C4-2B (cell line): ENCODE results near the gene PARD3B.

ENCODE experiments used
- H3K27ac ChIP-seq: fragments of 450-650 bp; 2 replicates; pipeline ENCODE4 v1.5.1; 2017
- CTCF ChIP-seq: fragments of 450-650 bp; conservative IDR thresholded peaks from 2 replicates; pipeline ENCODE4 v1.5.1; 2017; ENCODE audit warnings: mild to moderate bottlenecking
- ZFX ChIP-seq: fragments of 450-650 bp; IDR thresholded peaks from 2 replicates; pipeline ENCODE4 v1.6.1; 2017

The PARD3B gene

GRCh38 chr2:205119136-205119535 is 573.9 kb downstream of the PARD3B start:
- no peak overlapping the region for H3K27ac ChIP-seq
- TF ChIP-seq CTCF (no peak), ZFX (no peak)

GRCh38 chr2:205128726-205129125 is 583.5 kb downstream of the PARD3B start:
- no peak for TF ChIP-seq CTCF
- TF ChIP-seq ZFX: no peak
- H3K27ac ChIP-seq: no peak overlapping the region

GRCh38 chr2:205129531-205129930 is 584.3 kb downstream of the PARD3B start:
- H3K27ac ChIP-seq: no peak overlapping the region
- TF ChIP-seq ZFX (no peak), CTCF (no peak)

GRCh38 chr2:205130111-205130829 is 585.0 kb downstream of the PARD3B start:
- no peak overlapping the region for H3K27ac ChIP-seq
- TF ChIP-seq CTCF (no peak), ZFX (no peak)

GRCh38 chr2:205133544-205133943 is 588.3 kb downstream of the PARD3B start:
- no peak overlapping the region for H3K27ac ChIP-seq
- TF ChIP-seq CTCF (no peak), ZFX (no peak)

GRCh38 chr2:205138735-205139134 is 593.5 kb downstream of the PARD3B start:
- H3K27ac ChIP-seq: no peak overlapping the region
- TF ChIP-seq CTCF (no peak), ZFX (no peak)

- no peak for TF ChIP-seq CTCF
- no peak for TF ChIP-seq ZFX
- no peak overlapping the region for H3K27ac ChIP-seq
Measured at GRCh38 chr2:205139822-205140463, 594.7 kb downstream of the PARD3B start.
